ENCODE results near the gene MTX1.
"Not testable (repeated sequence)": the region's sequence is repeated elsewhere in the genome, so short reads cannot be mapped to it uniquely, and the experiment has no call there.

The MTX1 gene

DNA sequence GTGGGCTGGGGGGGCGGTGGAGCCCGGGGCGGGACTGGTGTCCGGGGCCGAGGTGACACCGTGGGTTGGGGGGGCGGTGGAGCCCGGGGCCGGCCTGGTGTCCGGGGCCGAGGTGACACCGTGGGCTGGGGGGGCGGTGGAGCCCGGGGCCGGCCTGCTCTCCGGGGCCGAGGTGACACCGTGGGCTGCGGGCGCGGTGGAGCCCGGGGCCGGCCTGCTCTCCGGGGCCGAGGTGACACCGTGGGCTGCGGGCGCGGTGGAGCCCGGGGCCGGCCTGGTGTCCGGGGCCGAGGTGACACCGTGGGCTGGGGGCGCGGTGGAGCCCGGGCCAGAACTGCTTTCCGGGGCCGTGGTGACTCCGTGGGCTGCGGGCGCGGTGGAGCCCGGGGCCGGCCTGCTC, 18.6 kb upstream of the MTX1 start:
- not testable (repeated sequence) for DNase-seq

DNA sequence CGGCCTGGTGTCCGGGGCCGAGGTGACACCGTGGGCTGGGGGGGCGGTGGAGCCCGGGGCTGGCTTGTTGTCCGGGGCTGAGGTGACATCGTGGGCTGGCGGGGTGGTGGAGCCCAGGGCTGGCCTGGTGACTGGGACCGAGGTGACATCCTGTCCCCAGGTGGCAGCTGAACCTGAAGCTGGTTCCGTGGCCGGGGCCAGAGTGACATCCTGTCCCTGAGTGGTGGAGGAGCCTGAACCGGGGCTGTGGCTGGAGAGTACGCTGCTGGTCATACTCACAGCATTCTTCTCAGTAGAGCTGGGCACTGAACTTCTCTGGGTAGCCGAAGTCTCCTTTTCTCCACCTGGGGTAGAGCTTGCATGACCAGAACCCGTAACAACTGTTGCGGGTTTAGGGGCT, 16.6 kb upstream of the MTX1 start:
- DNase-seq = no peak

DNA sequence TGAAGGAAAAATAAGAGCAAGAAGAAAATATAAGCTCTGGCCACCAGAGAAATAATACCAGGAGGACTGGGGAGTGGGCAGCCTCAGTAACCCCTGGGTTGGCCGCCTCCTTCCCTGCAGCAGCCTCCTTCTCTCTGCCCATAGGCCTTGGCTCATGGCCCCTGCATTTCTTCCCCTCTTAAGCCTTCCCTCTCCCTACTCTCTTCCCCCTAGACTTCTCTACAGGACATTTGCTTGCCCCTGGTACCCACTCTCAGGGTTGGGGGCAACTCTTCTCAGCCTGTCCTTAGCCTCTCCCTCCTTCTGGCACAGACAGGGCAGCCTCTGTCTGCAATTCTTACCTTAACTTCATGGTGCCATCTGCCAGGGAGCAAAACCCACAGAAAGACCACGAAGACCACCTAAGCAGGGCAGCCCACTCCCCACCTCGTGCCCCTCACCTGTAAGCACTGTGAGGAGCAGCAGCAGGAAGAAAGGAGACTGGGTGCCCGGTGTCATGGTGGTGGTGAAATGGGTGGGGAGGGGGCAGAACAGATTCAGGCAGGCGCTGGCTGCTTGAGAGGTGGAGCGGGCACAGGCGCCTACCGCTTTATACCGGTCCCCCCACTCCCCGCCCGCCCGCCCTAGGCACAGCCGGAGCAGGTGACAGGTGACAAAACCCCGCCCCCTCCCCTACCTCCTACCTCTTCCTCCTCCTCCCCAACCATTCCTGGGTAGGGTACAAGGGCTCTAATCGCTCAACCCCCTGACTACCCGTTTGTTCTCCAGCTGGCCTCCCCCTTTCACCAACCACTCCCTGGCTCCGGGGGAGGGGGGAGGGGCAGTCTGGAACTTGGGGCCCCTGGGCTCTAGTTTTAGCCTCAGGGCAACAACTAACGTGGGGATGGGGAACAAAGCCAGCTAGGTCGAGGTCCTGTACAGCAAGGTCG, 15.9 kb upstream of the MTX1 start:
- DNase-seq = peak; percentile 38

- peak; percentile 74 for DNase-seq
Measured at GRCh38 chr1:155193275-155193990, 15.1 kb upstream of the MTX1 start.

DNA sequence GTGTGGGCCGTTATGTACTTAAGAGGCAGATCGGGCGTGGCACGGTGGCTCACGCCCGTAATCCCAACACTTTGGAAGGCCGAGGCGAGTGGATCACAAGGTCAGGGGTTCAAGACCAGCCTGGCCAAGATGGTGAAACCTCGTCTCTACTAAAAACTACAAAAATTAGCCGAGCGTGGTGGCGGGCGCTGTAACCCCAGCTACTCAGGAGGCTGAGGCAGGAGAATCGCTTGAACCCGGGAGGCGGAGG, 14.6 kb upstream of the MTX1 start:
- DNase-seq = not testable (repeated sequence)

- DNase-seq = no peak
Measured at GRCh38 chr1:155195201-155196102, 13.0 kb upstream of the MTX1 start.

DNA sequence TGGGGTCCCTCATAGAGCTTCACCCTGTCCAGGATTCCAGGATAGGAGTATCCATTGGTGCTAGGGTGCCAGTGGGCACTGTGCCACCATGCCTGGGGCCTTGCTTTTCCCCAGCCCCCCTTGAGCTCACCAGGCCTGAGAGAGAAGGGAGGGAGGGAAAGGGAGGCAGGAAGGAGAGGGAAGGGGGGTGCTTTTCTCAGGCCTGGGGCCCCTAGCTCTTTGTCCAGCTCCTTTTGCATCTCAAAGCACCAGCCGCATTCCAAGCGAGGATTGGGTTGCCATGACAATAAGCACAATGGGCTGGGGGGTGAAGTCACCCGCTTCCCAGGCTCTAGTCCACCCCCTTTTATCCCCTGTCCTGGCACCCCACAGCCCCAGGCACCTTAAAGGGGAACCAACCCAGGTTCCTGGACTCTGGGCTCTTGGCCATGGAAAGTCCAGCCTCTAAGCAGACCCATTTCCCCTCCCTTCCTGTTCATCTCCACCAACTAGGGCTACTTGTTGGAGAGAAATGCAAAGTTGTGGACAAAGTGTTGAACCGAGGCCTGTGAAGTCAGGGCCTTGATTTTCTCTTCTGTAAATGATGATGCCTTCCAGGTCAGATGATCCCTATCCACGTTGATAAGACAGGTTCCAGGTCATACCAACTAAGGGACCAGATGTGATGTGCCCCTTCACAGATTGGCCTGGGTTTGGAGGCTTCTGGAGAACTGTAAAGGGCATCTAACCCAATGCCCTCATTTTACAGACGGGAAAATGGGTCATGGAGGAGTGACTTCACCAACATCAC, 12.2 kb upstream of the MTX1 start:
- no peak for DNase-seq

GRCh38 chr1:155196893-155197638, 11.4 kb upstream of the MTX1 start:
- no peak for DNase-seq

GRCh38 chr1:155197901-155198546, 10.5 kb upstream of the MTX1 start:
- DNase-seq = no peak

- DNase-seq = no peak
Measured at GRCh38 chr1:155198547-155198906, 10.0 kb upstream of the MTX1 start.

GRCh38 chr1:155199792-155200191, 8.7 kb upstream of the MTX1 start:
- no peak for DNase-seq

DNA sequence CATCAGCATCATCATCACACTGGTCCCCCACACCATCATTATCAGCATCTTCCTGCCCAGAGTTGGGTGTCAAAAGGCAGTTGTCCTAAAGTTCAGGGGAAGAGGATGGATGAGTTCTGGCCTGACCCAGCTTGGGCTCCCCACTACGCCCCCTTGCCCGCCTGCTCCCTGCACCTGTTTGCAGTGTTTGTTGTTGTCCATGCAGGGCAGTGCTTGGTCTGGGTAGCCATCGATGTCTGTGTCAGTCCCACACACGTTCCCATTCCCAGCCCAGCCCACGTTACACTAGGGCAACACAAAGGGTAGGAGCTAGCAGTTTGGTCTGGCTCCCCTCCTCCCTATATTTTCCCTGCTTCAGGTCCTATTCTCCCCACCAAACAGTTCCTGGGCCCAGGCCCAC, 7.6 kb upstream of the MTX1 start:
- no peak for DNase-seq

DNA sequence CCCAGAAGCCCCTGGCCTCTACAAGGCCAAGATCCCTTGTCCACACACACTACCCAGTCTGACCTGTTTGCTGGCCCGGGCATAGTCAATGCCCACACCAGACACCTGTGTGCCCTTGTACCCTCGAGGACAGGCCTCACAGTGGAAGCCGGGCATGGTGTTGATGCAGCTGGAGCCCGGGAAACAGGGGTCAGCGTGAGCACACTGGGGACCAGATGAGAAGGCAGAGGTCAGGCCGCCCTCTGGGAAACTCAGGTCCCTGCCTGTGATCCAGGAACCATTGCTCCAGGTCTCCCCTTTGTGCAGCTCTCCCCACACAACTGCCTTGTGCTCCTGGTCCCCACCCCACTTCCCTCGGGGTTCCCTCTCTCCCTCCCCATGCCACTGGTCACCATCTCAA, 6.3 kb upstream of the MTX1 start:
- no peak for DNase-seq

DNA sequence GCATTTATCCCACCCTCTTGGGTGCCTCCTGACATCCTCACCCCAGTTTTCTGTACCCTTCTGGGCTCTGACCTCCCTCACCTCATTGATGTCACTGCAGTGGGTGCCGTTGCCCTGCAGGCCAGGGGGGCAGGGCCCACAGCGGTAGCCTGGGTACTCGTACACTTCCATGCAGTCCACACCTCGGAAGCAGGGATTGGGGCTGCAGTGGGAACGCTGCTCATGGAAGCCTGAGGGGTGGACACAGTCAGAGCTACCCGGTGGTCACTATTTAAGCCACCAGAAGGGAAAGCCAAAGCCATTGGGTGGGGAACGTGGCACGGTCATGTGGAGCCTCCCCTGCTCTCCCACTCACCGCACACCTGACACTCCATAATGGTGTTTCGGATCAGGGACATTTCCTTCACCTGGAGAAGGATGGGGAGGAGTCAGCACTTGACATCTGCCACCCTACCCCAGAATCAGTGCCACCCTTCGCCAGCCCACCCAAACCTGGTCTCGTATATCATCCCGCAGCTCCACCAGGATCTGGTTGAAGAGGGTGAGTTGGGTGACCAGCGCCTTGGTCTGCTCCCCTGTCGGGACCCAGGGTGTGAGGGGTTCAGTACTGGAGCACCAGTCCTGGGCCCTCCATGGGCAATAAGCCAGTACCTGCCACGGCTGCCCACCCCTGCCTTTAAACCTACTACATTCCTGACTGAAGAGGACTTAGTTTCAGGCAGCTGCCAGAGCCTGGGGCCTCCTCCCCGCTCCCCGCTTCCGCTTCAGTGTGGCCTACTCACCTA, 5.6 kb upstream of the MTX1 start:
- no peak for DNase-seq

GRCh38 chr1:155205035-155205434, 3.5 kb upstream of the MTX1 start:
- DNase-seq = no peak

GRCh38 chr1:155205969-155206593, 2.4 kb upstream of the MTX1 start:
- no peak for DNase-seq

- DNase-seq = peak; percentile 91
Measured at GRCh38 chr1:155206891-155207805, 1.3 kb upstream of the MTX1 start.

DNA sequence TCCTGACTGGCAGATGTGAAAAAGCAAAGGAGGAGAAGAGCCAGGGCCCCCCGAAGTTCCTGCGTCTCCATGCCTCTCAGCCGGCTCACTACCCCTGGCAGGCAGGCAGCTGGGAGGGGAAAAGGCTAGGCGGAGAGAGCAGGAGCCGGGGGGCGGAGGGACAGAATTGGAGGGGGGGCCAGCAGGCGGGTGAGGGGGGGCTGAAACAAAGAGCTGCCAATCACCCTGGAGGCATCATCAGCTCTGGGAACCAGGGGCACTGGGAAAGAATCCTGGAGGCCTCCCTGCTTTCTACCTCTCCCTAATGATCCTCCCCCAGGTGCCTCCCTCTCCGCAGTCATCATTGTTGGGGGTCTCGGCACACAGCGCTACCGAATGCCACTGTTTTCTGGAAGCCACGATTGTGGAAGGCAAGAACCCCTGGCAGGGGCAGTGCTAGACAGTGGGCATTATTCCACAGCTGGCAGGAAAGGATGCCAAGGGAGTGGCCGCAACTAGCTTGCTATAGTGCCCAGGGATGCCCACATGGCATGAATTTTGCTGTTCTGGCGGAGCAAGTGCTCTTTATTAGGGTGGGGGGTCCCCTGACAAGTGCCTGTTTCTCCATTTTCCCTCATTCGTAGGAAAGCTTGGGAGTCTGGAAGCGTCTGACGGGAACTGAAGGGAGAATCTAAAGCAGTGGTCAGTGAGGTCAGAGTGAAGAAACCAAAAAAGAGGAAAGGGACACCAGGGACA, 522 bp upstream of the MTX1 start, which contains the start of gene THBS3:
TSS of gene THBS3 (minus strand) at position 92 of the 735 bp plus-strand sequence. CDS start at position 71, 21 bp downstream.
- no peak for DNase-seq
